ENCODE measurements around the gene GBE1.

Gene GBE1

DNA sequence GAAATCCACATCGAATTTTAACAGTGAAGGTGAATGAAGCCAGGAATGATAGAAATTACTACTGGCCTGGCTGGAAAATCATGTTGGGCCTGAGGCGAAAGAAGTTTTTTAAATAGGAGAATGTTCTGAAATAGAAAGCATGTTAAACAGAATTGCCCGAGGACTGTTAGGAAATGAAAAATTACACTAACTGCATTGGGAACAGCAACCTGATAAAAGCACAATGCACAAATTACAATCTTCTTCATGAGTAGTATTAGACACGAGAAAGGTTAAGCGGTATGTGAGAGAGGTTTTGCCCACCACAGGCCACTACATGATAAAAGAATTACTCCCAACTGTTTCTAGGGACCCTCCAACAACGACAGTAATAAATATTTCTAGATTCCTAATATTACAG, 18.9 kb downstream of the GBE1 start:
- Histone ChIP-seq H3K27me3 (ENCODE audit: low read depth) (no peaks in the 10 kb centered on the region), H3K4me1 (no peaks in the 10 kb centered on the region), H3K36me3 (replicated peaks) (no peaks in the 10 kb centered on the region), H3K9me3 (no peaks in the 10 kb centered on the region), H3K4me3 (no peak overlapping the region)
- in situ Hi-C loops (cut with MboI; ENCODE audit: low sequenced_read_pairs), result no loop called here
- DNase-seq (ENCODE audit: low spot score in 2 of 2), result no peak

DNA sequence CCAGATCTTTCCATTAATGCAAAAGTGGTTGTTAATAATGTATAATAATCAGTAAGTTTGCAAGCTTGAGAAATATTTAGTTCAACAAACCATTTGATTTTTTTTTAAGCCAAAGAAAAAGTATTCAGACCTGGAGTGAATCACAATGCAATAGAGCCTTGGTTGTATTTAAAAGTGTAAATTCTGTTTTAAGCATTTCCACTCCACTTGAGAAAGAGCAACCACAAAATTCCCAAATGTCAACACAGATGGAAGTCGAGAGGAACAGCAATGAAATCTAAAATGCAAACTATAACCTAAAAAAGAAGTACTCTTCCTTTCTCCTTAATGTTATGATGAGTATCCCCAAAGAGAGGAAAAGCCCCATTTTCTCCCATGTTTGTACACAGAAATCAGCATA, 20.2 kb downstream of the GBE1 start:
- H3K4me3 ChIP-seq, result no peak overlapping the region
- H3K27me3 ChIP-seq (ENCODE audit: low read depth), result no peaks in the 10 kb centered on the region
- no peaks in the 10 kb centered on the region for H3K4me1 ChIP-seq
- H3K36me3 ChIP-seq (replicated peaks), result no peaks in the 10 kb centered on the region
- no peak for DNase-seq (ENCODE audit: low spot score in 2 of 2)
- in situ Hi-C loops (cut with MboI; ENCODE audit: low sequenced_read_pairs), result no loop called here
- H3K9me3 ChIP-seq, result no peaks in the 10 kb centered on the region

DNA sequence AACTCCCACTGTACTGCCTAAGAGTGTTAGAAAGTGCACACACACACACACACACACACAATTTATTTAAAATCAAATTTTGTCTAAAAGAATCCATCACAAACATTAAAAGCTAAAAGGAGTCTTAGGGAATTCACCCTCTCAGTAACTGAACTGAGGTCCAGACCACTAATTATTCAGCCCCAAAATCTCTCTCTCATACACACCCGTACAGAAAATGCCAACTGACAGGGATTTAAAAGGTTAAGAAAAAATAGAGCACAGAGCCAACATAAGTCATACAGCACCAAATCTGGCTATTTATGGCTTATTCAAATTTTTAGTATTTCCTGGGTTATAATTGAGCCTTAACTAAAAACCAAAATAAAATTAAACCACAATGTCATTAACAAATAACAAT, 20.7 kb downstream of the GBE1 start:
- Histone ChIP-seq H3K4me1 (no peaks in the 10 kb centered on the region), H3K9me3 (no peaks in the 10 kb centered on the region), H3K36me3 (replicated peaks) (no peaks in the 10 kb centered on the region), H3K27me3 (ENCODE audit: low read depth) (no peaks in the 10 kb centered on the region), H3K4me3 (no peak overlapping the region)
- no peak for DNase-seq (ENCODE audit: low spot score in 2 of 2)
- in situ Hi-C loops (cut with MboI; ENCODE audit: low sequenced_read_pairs), result no loop called here

DNA sequence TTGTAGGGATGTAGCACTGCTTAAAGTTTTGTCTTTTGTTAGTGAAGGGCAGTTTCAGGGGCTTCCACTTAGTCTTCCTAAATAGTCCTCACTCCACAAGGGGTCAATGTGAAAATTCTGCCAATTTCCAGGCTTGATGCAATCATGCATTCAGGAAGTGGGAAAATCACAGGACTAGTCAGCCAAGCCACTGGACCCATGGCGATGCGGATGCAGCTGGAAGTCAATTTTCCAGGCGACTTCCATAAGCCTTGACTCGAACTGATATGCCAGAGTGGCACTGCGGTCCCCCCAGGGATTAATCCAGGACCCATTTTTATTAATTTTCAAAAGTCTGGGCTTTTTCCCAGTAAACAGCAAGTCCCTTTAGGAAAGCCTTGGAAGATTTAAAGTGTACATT, 26.1 kb downstream of the GBE1 start:
- Histone ChIP-seq H3K36me3 (replicated peaks) (no peaks in the 10 kb centered on the region), H3K9me3 (no peaks in the 10 kb centered on the region), H3K4me3 (no peak overlapping the region), H3K27me3 (ENCODE audit: low read depth) (no peaks in the 10 kb centered on the region), H3K4me1 (no peaks in the 10 kb centered on the region)
- DNase-seq (ENCODE audit: low spot score in 2 of 2), result no peak
- in situ Hi-C loops (cut with MboI; ENCODE audit: low sequenced_read_pairs), result no loop called here

DNA sequence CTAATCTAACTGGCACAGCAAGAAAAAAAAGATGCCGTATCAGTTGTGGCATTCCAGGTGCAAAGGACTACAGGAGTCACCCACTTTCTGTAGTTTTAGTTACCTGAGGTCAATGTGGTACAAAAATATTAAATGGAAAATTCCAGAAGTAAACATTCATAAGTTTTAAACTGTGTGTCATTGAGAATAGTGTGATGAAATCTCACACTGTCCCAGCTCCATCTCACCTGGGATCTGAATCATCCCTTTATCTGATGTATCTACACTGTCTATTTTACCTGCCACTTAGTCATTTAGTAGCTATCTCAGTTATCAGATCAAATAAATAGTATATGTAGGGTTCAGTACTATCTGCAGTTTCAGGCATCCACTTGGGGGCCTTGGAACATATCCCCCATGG, 26.7 kb downstream of the GBE1 start:
- H3K4me1 ChIP-seq, result no peaks in the 10 kb centered on the region
- H3K4me3 ChIP-seq, result no peak overlapping the region
- no peak for DNase-seq (ENCODE audit: low spot score in 2 of 2)
- H3K36me3 ChIP-seq (replicated peaks), result no peaks in the 10 kb centered on the region
- no peaks in the 10 kb centered on the region for H3K27me3 ChIP-seq (ENCODE audit: low read depth)
- H3K9me3 ChIP-seq, result no peaks in the 10 kb centered on the region
- in situ Hi-C loops (cut with MboI; ENCODE audit: low sequenced_read_pairs), result no loop called here

DNA sequence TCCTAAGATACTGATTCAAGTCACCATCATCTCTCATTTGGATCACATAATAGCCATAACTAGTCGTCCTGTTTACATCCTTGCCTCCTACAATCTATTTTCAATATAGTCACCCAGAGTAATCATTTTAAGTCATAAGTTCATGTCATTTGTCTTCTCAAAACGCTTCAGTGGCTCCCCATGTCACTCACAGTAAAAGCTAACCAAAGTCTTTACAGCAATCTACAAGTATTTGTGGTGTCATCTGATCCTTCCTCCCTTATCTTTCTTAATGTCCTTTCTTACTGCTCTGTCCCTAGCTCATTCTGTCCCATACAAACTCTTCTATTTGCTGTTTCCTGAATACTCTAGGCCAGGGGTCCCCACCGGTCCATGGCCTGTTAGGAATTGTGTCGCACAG, 28.8 kb downstream of the GBE1 start:
- Histone ChIP-seq H3K27me3 (ENCODE audit: low read depth) (no peaks in the 10 kb centered on the region), H3K36me3 (replicated peaks) (no peaks in the 10 kb centered on the region), H3K4me1 (no peaks in the 10 kb centered on the region), H3K4me3 (no peak overlapping the region), H3K9me3 (no peaks in the 10 kb centered on the region)
- DNase-seq (ENCODE audit: low spot score in 2 of 2), result no peak
- in situ Hi-C loops (cut with MboI; ENCODE audit: low sequenced_read_pairs), result no loop called here

DNA sequence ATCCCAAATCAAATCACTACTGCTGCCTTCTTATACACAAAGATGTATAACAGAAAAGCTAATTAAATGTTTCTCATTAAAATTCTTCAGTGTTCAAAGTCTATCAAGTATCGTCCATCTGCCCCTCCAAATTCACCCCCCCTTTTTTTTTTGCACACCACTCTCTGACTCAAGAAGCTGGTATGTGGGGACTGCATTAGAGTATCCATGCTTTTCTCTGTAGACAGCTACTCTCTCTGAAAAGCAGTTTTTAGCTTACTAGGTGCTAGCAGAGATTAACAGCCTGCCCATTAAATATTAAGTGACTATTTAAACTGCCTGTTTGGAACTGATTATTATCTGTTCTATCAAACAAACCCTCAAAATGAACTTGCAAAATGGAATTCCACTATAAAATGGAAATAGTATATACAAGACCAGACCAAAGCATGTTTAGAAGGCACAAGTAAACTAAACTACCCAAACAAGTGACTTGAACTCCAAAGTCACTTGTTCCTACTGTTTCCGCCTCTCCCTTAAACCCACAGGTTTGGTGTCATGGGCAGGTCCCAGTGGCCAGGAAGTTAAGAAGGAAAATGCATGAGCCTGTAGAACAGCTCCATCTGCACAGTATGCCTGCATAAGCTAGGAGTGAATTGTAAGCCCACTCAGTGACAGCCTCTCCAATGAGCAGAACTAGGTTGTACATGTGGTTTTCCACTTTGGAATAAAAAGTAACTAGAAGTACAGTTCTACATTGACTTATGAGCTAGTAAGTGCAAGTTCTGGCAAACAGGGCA, 32.5 kb downstream of the GBE1 start:
- in situ Hi-C loops (cut with MboI; ENCODE audit: low sequenced_read_pairs), result no loop called here
- DNase-seq (ENCODE audit: low spot score in 2 of 2), result no peak

DNA sequence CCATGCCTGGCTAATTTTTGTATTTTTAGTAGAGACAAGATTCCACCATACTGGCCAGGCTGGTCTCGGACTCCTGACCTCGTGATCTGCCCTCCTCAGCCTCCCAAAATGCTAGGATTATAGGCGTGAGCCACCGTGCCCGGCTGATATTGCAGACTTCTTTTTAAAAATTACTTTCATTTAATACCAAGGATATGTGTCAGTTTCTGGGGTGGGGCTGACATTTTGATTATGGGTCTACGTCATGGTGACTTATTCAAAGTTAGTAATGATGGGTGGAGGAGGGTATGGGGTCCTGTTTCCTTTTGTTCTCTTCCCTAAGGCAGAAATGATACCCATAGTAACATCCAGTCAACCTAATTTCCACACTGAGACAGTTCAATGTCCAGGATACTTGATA, 34.7 kb downstream of the GBE1 start:
- no peaks in the 10 kb centered on the region for H3K4me1 ChIP-seq
- in situ Hi-C loops (cut with MboI; ENCODE audit: low sequenced_read_pairs), result no loop called here
- H3K27me3 ChIP-seq (ENCODE audit: low read depth), result no peaks in the 10 kb centered on the region
- H3K36me3 ChIP-seq (replicated peaks), result no peaks in the 10 kb centered on the region
- no peak overlapping the region for H3K4me3 ChIP-seq
- H3K9me3 ChIP-seq, result no peaks in the 10 kb centered on the region
- DNase-seq (ENCODE audit: low spot score in 2 of 2), result no peak

More for the DNA sequence above, 32.5 kb downstream of the GBE1 start:
- H3K4me3 ChIP-seq, result no peak overlapping the region
- H3K27me3 ChIP-seq (ENCODE audit: low read depth), result no peaks in the 10 kb centered on the region
- no peaks in the 10 kb centered on the region for H3K4me1 ChIP-seq
- no peaks in the 10 kb centered on the region for H3K9me3 ChIP-seq
- H3K36me3 ChIP-seq (replicated peaks), result no peaks in the 10 kb centered on the region

DNA sequence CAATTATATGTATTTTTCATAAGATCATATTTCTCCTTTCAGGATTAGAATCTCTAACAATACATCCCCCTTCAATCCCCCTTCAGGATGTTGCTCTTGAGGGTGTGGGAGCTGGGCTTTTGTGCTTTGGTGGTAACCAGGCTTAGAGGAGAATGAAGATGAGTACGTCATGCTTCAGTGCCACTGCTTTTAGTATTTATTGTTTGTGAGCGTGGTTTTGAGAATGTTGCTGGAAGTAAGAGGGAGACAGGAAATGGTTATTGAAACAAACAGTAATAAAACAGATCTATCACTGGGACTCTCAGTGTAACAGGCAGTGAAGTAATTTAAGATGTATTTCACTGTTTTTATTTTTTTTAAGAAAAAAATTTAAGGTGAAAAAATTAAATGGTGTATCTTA, 35.3 kb downstream of the GBE1 start:
- H3K4me3 ChIP-seq, result no peak overlapping the region
- in situ Hi-C loops (cut with MboI; ENCODE audit: low sequenced_read_pairs), result no loop called here
- H3K36me3 ChIP-seq (replicated peaks), result no peaks in the 10 kb centered on the region
- no peaks in the 10 kb centered on the region for H3K4me1 ChIP-seq
- no peaks in the 10 kb centered on the region for H3K9me3 ChIP-seq
- no peak for DNase-seq (ENCODE audit: low spot score in 2 of 2)
- H3K27me3 ChIP-seq (ENCODE audit: low read depth), result no peaks in the 10 kb centered on the region

DNA sequence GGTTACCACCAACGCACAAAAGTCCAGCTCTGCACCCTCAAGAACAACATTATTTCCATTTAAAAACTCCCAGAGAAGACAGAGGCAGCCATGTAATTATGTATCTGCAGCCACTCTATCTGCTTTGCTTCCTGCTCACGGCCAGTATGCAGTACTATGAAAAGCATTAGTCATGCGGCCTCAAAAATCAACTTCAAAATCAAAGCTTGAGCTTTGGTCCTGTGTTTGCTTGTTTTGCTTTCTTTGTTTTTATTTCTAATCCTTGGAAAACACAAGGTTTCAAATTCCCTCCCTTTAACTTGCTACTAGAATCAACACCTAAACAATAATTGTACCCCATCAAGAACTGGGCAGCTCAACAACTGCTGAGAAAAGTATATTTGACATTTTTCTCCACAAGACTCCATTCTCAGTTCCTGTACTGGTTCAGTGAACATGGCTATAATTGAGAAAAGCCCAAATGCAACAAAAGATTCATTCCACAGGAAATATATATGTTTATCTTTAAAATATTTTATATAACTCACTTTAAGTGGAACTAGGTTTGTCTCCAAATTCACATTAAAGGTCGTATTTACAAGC, 37.6 kb downstream of the GBE1 start:
- in situ Hi-C loops (cut with MboI; ENCODE audit: low sequenced_read_pairs), result no loop called here
- H3K27me3 ChIP-seq (ENCODE audit: low read depth), result no peaks in the 10 kb centered on the region
- no peak for DNase-seq (ENCODE audit: low spot score in 2 of 2)
- H3K9me3 ChIP-seq, result no peaks in the 10 kb centered on the region
- H3K36me3 ChIP-seq (replicated peaks), result no peaks in the 10 kb centered on the region
- no peak overlapping the region for H3K4me3 ChIP-seq
- H3K4me1 ChIP-seq, result no peaks in the 10 kb centered on the region

DNA sequence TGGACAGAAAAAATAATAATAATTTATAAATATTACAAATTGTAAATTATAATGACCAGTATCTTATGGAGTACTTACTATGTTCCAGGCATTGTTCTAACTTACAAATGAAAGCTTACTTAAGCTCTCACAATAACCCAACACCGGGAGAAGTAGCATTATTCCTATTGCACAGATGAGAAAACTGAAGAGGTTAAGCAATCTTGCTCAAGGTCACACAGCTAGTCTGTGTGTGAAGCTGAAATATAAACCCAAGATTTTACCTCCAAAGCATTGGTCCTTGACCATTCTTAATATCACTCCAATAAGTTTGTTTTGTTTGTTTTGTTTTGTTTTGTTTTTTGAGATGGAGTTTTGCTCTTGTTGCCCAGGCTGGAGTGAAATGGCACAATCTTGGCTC, 43.1 kb downstream of the GBE1 start:
- DNase-seq (ENCODE audit: low spot score in 2 of 2), result no peak
- Histone ChIP-seq H3K9me3 (no peaks in the 10 kb centered on the region), H3K4me3 (no peak overlapping the region), H3K27me3 (ENCODE audit: low read depth) (no peaks in the 10 kb centered on the region), H3K36me3 (replicated peaks) (no peaks in the 10 kb centered on the region), H3K4me1 (no peaks in the 10 kb centered on the region)
- in situ Hi-C loops (cut with MboI; ENCODE audit: low sequenced_read_pairs), result no loop called here

DNA sequence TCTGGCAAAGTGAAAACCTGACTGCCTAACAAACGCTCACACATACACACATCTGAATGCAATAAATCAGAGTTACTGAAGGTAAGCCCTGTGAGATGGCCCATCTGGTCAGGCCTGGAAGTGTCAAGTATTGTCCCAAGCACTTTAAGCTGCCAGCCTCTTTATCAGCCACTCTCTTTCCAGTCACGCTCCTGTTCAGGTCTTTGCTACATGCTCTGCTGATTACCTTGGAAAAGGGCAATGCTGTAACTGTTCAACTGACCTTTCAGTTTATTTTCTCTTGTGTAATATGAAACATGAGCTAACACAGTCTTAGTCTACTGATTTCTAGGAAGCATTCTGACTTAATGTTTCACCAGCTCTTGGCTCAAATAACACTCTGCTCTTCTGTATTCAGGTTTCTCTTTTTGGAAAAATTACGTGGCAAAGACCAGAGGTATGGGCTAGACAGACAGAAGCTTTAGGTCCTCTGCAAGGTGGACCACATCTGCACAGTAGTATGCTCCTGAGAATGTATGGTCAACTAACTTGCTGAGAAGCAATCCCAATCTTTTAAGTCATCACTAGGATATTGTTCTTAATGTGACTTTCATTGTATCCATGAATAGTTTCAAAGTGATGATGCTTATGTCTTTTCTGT, 44.5 kb downstream of the GBE1 start:
- DNase-seq (ENCODE audit: low spot score in 2 of 2), result no peak
- in situ Hi-C loops (cut with MboI; ENCODE audit: low sequenced_read_pairs), result no loop called here
- Histone ChIP-seq H3K4me1 (no peaks in the 10 kb centered on the region), H3K9me3 (no peaks in the 10 kb centered on the region), H3K27me3 (ENCODE audit: low read depth) (no peaks in the 10 kb centered on the region), H3K36me3 (replicated peaks) (no peaks in the 10 kb centered on the region), H3K4me3 (no peak overlapping the region)

DNA sequence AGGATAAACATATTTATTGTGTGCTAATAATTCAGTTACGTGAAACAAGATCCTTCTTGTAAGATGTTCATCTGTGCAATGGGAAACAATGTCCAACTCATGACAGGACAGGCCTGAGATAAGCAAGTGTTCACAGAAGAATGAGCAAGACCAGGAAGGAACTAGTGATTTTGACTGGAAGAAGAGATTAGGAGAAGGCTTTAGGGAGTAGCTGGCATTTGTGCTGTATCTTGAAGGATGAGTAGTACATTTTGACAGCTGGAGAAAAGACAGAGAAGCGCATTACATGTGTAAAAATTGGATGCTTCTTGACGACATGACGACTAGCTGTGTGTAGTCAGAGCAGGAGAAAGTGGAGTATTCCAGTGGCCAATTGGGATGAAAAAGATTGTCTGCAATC, 48.4 kb downstream of the GBE1 start:
- in situ Hi-C loops (cut with MboI; ENCODE audit: low sequenced_read_pairs), result no loop called here
- no peak for DNase-seq (ENCODE audit: low spot score in 2 of 2)
- Histone ChIP-seq H3K9me3 (no peaks in the 10 kb centered on the region), H3K4me3 (no peak overlapping the region), H3K36me3 (replicated peaks) (no peaks in the 10 kb centered on the region), H3K4me1 (no peaks in the 10 kb centered on the region), H3K27me3 (ENCODE audit: low read depth) (no peaks in the 10 kb centered on the region)

DNA sequence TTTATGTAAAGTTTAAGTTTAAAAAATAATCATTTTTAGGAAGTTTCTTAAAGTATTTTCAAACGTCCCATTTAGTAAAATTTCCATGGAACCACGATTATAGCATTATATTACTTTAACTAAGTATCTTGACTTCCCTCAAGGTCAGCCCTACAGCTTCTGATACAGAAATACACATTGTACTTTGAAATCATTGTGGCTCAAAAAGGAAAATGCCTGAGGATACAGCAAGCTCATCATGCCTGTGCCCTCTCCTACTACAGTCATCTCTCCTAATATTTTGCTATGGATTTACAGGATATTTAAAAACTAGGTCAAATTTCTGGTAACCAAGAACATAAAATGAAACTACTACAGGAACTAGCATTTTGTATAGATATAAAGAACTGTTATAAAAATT, 51.8 kb downstream of the GBE1 start:
- H3K36me3 ChIP-seq (replicated peaks), result no peaks in the 10 kb centered on the region
- in situ Hi-C loops (cut with MboI; ENCODE audit: low sequenced_read_pairs), result no loop called here
- H3K9me3 ChIP-seq, result no peaks in the 10 kb centered on the region
- no peaks in the 10 kb centered on the region for H3K4me1 ChIP-seq
- no peaks in the 10 kb centered on the region for H3K27me3 ChIP-seq (ENCODE audit: low read depth)
- no peak overlapping the region for H3K4me3 ChIP-seq
- no peak for DNase-seq (ENCODE audit: low spot score in 2 of 2)

Measured in HAP-1 (cell line).